Activated CD4-positive, alpha-beta memory T cell treated with anti-CD3 and anti-CD28 coated beads, Interleukin-2, amount 10 ng/mL, durations not matched to agents 7 days and 5 days (primary cell): Measurements from ENCODE around the gene MMP19. TPM values are rescaled to one million over a fixed set of nuclear protein-coding genes. Genes with fewer than 3 reads are reported as not detected.

Source experiments
- CTCF ChIA-PET: fragments of 350-600 bp; sonication (Branson Sonifier 250); formaldehyde crosslinking; loops from one replicate; lab custom pipeline; 2021; ENCODE audit warnings: antibody characterized with exemption, inconsistent platforms; lab: Charles Lee
- POLR2A ChIA-PET: fragments of 350-600 bp; sonication (Branson Sonifier 250); formaldehyde crosslinking; loops from one replicate; lab custom pipeline; 2021; ENCODE audit warnings: antibody characterized with exemption; lab: Charles Lee
- DNase-seq: peaks from one replicate; pipeline ENCODE4 v3.0.0-alpha.2; 2020
- H3K27ac Mint-ChIP-seq: one replicate; pipeline ENCODE4 v1.8.0; 2021; ENCODE audit warnings: mild to moderate bottlenecking, mixed read lengths
- H3K27me3 Mint-ChIP-seq: one replicate; pipeline ENCODE4 v1.8.0; 2021; ENCODE audit warnings: mixed read lengths
- H3K36me3 Mint-ChIP-seq: one replicate; pipeline ENCODE4 v1.8.0; 2021; ENCODE audit warnings: low read depth, mixed read lengths
- H3K4me1 Mint-ChIP-seq: one replicate; pipeline ENCODE4 v1.8.0; 2021; ENCODE audit warnings: mixed read lengths
- H3K4me3 Mint-ChIP-seq: one replicate; pipeline ENCODE4 v1.8.0; 2021; ENCODE audit warnings: mild to moderate bottlenecking, mixed read lengths
- H3K9me3 Mint-ChIP-seq: one replicate; pipeline ENCODE4 v1.8.0; 2021; ENCODE audit warnings: mixed read lengths
- total RNA-seq, 2 experiments: library from RNA; stranded (reverse); gene quantifications; one replicate each; pipeline ENCODE4 v1.2.3, GENCODE V29; 2021

The MMP19 gene
- total RNA-seq, 2 experiments from 2014 or later = not detected

DNA sequence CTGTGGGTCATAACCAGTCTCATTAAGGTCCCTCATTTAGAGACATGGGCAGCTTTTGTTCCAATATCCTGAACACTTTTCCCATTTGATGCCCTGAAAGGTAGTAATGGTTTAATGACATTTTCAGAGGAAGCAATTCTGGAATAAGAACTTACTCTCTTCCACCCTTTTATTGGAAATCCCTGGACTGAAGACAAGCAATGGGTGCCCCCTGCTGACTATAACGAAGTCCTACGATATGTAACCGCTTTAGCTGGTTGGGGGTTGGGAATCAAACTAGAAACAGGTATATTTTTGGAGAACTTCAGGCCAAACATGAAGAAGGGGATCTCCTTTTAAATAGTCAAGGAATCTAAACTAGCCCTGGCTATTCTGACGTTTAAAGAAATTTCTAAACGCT is 45.7 kb downstream of the MMP19 start:
- Mint-ChIP-seq H3K4me3 (no peak overlapping the region), H3K36me3 (peaks cover 69% of the 10 kb centered on the region), H3K4me1 (peaks cover 17% of the 10 kb centered on the region), H3K27ac (no peak overlapping the region), H3K9me3 (no peaks in the 10 kb centered on the region), H3K27me3 (no peaks in the 10 kb centered on the region)
- ChIA-PET CTCF (interaction anchor here (1.0 to 3.7 kb wide), 13 partner anchors 10 to 198 kb away, joined by 3 to 32 read pairs (median 4); partner anchors contain the start of genes ORMDL2 and RAB5B), POLR2A (interaction anchor here (2.0 to 2.4 kb wide), 2 partner anchors 10 to 139 kb away, joined by 6 to 7 read pairs; no protein-coding TSS in a partner anchor)
- DNase-seq = no peak

DNA sequence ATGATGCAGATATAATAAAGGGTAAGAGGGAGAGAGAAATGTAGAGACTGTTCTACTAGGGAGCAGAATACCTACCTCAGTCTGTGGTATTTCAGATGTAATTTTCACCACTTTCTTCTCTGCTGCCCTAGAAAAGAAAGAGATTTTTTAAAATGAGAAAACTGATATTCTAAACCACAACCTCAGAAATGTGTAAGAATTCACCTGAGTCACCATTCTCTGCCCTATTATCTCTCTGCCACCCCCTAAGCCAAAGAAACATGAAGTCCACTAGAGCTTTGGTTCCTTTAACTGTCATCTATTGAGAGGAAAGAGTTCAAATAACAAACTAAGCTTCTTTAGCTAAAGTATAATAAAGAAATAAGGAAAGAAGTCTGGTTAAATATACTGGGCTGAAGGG is 46.8 kb downstream of the MMP19 start:
- peaks cover 63% of the 10 kb centered on the region for H3K36me3 Mint-ChIP-seq
- ChIA-PET CTCF (interaction anchor here (1.0 to 3.7 kb wide), 10 partner anchors 9 to 144 kb away, joined by 3 to 32 read pairs (median 4); partner anchors contain the start of gene ORMDL2), POLR2A (interaction anchor here (0.8 to 2.4 kb wide), 7 partner anchors 9 to 140 kb away, joined by 3 to 7 read pairs (median 3); no protein-coding TSS in a partner anchor)
- no peak overlapping the region for H3K27ac Mint-ChIP-seq
- no peak for DNase-seq
- no peak overlapping the region for H3K4me3 Mint-ChIP-seq
- H3K9me3 Mint-ChIP-seq = no peaks in the 10 kb centered on the region
- H3K4me1 Mint-ChIP-seq = peaks cover 17% of the 10 kb centered on the region
- no peaks in the 10 kb centered on the region for H3K27me3 Mint-ChIP-seq

DNA sequence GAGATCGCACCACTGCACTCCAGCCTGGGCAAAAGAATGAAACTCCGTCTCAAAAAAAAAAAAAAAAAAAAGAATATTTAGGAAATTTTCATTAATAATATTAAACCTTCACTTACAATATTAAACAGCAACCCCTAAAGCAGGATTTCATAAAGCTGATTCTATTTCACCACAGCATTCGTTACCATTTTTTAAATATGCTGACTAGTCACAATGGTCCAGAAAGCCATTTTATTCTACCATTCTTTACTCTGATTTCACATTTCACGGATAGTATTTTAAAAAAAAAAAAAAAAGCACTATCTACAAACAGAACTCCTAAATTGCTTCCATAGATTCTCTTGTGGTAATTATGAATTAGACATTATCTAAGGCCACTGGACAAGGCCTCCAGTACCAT is 52.8 kb downstream of the MMP19 start:
- no peaks in the 10 kb centered on the region for H3K27me3 Mint-ChIP-seq
- peaks cover 72% of the 10 kb centered on the region for H3K36me3 Mint-ChIP-seq
- H3K9me3 Mint-ChIP-seq = no peaks in the 10 kb centered on the region
- no peak for DNase-seq
- H3K4me3 Mint-ChIP-seq = no peak overlapping the region
- H3K27ac Mint-ChIP-seq = no peak overlapping the region
- CTCF ChIA-PET = interaction anchor here (1.2 to 1.5 kb wide), 2 partner anchors 24 to 53 kb away, joined by 3 to 4 read pairs; no protein-coding TSS in a partner anchor
- no peaks in the 10 kb centered on the region for H3K4me1 Mint-ChIP-seq
- POLR2A ChIA-PET = interaction anchor here (1.3 kb wide), 1 partner anchor 8 kb away, joined by 4 read pairs; no protein-coding TSS in a partner anchor

DNA sequence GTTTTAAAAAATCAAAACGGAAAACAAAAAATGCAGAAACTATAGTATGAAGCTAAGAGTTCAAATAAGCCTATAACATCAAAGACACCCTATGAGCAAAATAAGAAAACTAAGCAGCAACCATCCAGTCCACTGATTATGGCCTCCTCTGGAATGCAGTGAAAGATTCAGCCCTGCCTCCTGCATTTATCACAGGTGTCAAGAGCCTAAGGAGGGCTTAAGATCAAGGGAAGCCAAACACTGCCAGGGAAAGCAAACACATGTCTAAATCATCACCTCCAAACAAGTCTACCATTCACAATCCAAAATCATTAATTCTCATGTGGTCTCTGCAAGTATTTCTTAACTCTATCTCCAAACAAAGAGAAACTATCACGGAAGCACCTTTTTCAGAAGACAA is 53.6 kb downstream of the MMP19 start:
- DNase-seq = no peak
- Mint-ChIP-seq H3K4me3 (no peak overlapping the region), H3K27me3 (no peaks in the 10 kb centered on the region), H3K9me3 (no peaks in the 10 kb centered on the region), H3K27ac (no peak overlapping the region), H3K4me1 (no peaks in the 10 kb centered on the region), H3K36me3 (peaks cover 72% of the 10 kb centered on the region)
- CTCF ChIA-PET = interaction anchor here (0.6 to 1.5 kb wide), 3 partner anchors 23 to 151 kb away, joined by 3 to 5 read pairs (median 4); no protein-coding TSS in a partner anchor
- POLR2A ChIA-PET = interaction anchor here (1.2 kb wide), 1 partner anchor 58 kb away, joined by 3 read pairs; no protein-coding TSS in a partner anchor

DNA sequence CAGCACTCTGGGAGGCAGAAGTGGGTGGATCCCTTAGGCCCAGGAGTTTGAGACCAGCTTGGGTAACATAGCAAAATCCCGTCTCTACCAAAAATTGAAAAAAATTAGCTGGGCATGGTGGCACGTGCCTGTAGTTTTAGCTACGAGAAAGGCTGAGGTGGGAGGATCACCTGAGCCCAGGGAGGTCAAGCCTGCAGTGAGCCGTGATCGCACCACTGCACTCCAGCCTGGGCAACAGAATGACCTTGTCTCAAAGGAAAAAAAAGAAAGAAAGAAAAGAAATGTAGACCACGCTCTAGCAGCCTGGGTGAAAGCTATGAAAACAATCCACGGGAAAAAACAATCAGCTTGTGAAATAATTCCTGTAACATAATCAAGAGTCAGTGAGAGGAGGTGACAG is 54.2 kb downstream of the MMP19 start:
- ChIA-PET POLR2A (interaction anchor here (1.2 kb wide), 1 partner anchor 58 kb away, joined by 3 read pairs; no protein-coding TSS in a partner anchor), CTCF (interaction anchor here (1.1 to 1.3 kb wide), 2 partner anchors 16 to 152 kb away, joined by 5 read pairs; no protein-coding TSS in a partner anchor)
- Mint-ChIP-seq H3K27ac (no peak overlapping the region), H3K4me1 (no peaks in the 10 kb centered on the region), H3K27me3 (no peaks in the 10 kb centered on the region), H3K9me3 (no peaks in the 10 kb centered on the region), H3K4me3 (no peak overlapping the region), H3K36me3 (peaks cover 73% of the 10 kb centered on the region)
- no peak for DNase-seq

Other genes with a start within 250 kb of the MMP19 start
- gene OR10P1, start 206.0 kb downstream of the MMP19 start, total RNA-seq = not detected
- gene ITGA7, start 135.0 kb downstream of the MMP19 start, total RNA-seq = 1 to 10 TPM; 1.9 to 2.0 TPM
- 100 to 1,000 TPM; 156 to 162 TPM for gene BLOC1S1, start 126.9 kb downstream of the MMP19 start, total RNA-seq
- 10 to 100 TPM in 1 of 2 experiments, 1 to 10 TPM in 1; 9.5 to 10.5 TPM for gene RDH5, start 122.5 kb downstream of the MMP19 start, total RNA-seq
- 100 to 1,000 TPM; 177 to 185 TPM for gene CD63, start 113.9 kb downstream of the MMP19 start, total RNA-seq
- 1 to 10 TPM; 7.2 to 7.9 TPM for gene GDF11, start 99.8 kb downstream of the MMP19 start, total RNA-seq
- gene SARNP, start 25.2 kb downstream of the MMP19 start, total RNA-seq = 10 to 100 TPM; 88.3 to 88.6 TPM
- gene ORMDL2, start 24.9 kb downstream of the MMP19 start, total RNA-seq = 10 to 100 TPM; 56.3 to 60.2 TPM
- gene DNAJC14, start 13.3 kb downstream of the MMP19 start, total RNA-seq = 10 to 100 TPM; 32.3 to 32.5 TPM
- gene PYM1, start 85.0 kb upstream of the MMP19 start, total RNA-seq = 10 to 100 TPM; 54.2 to 56.0 TPM
- 100 to 1,000 TPM; 427 to 431 TPM for gene DGKA, start 88.2 kb upstream of the MMP19 start, total RNA-seq
- under 1 TPM; 0.33 to 0.60 TPM for gene PMEL, start 123.1 kb upstream of the MMP19 start, total RNA-seq
- 10 to 100 TPM; 88.9 to 98.9 TPM for gene CDK2, start 123.9 kb upstream of the MMP19 start, total RNA-seq
- gene RAB5B, start 131.1 kb upstream of the MMP19 start, total RNA-seq = 10 to 100 TPM; 70.1 to 71.5 TPM
- 1 to 10 TPM; 4.2 to 5.3 TPM for gene SUOX, start 154.3 kb upstream of the MMP19 start, total RNA-seq
- 10 to 100 TPM; 17.6 to 19.4 TPM for gene IKZF4, start 178.1 kb upstream of the MMP19 start, total RNA-seq
- gene RPS26, start 199.0 kb upstream of the MMP19 start, total RNA-seq = 10 to 100 TPM; 30.4 to 35.0 TPM
- 1 to 10 TPM; 2.3 to 2.5 TPM for gene ERBB3, start 237.2 kb upstream of the MMP19 start, total RNA-seq